HepG2 (cell line): Measurements from ENCODE around the gene FIBP. TPM values are rescaled to one million over a fixed set of nuclear protein-coding genes. Genes with fewer than 3 reads are reported as not detected.

Source experiments
- BCL6 ChIP-seq: IDR thresholded peaks from 2 replicates; pipeline ENCODE4 v1.6.1; 2016; ENCODE audit warnings: missing genetic modification reagents, missing compliant biosample characterization
- CBX2 ChIP-seq, 2 experiments: fragments of 200-600 bp in 1 of 2; sonication (generic); formaldehyde crosslinking in 1 of 2; IDR thresholded peaks; 2 replicates each; pipeline versions ENCODE4 v1.7.0 to v1.8.1; 2018 to 2022; ENCODE audit warnings: low read depth in 2 of 2, low read length in 1 of 2, mild to moderate bottlenecking in 1 of 2, missing genetic modification reagents in 1 of 2
- FIP1L1 ChIP-seq: fragments of 200-400 bp; formaldehyde crosslinking; IDR thresholded peaks from 2 replicates; pipeline ENCODE4 v1.6.1; 2018; ENCODE audit warnings: low read depth, mild to moderate bottlenecking, low read length, moderate library complexity, borderline replicate concordance; ENCODE audit not compliant: insufficient read depth
- FOXK2 ChIP-seq: fragments of 450-650 bp; IDR thresholded peaks from 2 replicates; pipeline ENCODE4 v1.6.1; 2016
- GATA4 ChIP-seq: sonication (generic); IDR thresholded peaks from 2 replicates; pipeline ENCODE4 v1.6.1; 2016; ENCODE audit warnings: antibody characterized with exemption, low read depth, borderline replicate concordance
- HCFC1 ChIP-seq: fragments of 150-350 bp; IDR thresholded peaks from 2 replicates; pipeline ENCODE4 v1.6.1; 2014; ENCODE audit warnings: low read depth, low read length
- TFDP2 ChIP-seq: sonication (generic); formaldehyde crosslinking; IDR thresholded peaks from 2 replicates; pipeline ENCODE4 v1.4.0; 2020; ENCODE audit warnings: missing genetic modification reagents
- ZNF160 ChIP-seq: sonication (generic); formaldehyde crosslinking; IDR thresholded peaks from 2 replicates; pipeline ENCODE4 v1.8.0; 2022; ENCODE audit warnings: mild to moderate bottlenecking, inconsistent platforms, missing genetic modification reagents
- ZNF235 ChIP-seq: sonication (generic); formaldehyde crosslinking; IDR thresholded peaks from 2 replicates; pipeline ENCODE4 v1.8.1; 2023; ENCODE audit warnings: mild to moderate bottlenecking, missing genetic modification reagents, borderline replicate concordance
- ZNF343 ChIP-seq: sonication (generic); formaldehyde crosslinking; IDR thresholded peaks from 2 replicates; pipeline ENCODE4 v1.4.0; 2020; ENCODE audit warnings: mild to moderate bottlenecking, missing genetic modification reagents
- ZNF441 ChIP-seq: sonication (generic); formaldehyde crosslinking; IDR thresholded peaks from 2 replicates; pipeline ENCODE4 v1.7.0; 2021; ENCODE audit warnings: missing genetic modification reagents, borderline replicate concordance
- ZNF547 ChIP-seq: sonication (generic); formaldehyde crosslinking; IDR thresholded peaks from 2 replicates; pipeline ENCODE4 v1.5.1; 2020; ENCODE audit warnings: mild to moderate bottlenecking, missing genetic modification reagents
- ZNF556 ChIP-seq: sonication (generic); formaldehyde crosslinking; IDR thresholded peaks from 2 replicates; pipeline ENCODE4 v1.4.0; 2020; ENCODE audit warnings: mild to moderate bottlenecking, missing genetic modification reagents, borderline replicate concordance
- ZNF598 ChIP-seq: sonication (generic); formaldehyde crosslinking; IDR thresholded peaks from 2 replicates; pipeline ENCODE4 v1.5.1; 2020; ENCODE audit warnings: mild to moderate bottlenecking, missing genetic modification reagents, borderline replicate concordance
- ZNF703 ChIP-seq: sonication (generic); formaldehyde crosslinking; IDR thresholded peaks from 2 replicates; pipeline ENCODE4 v1.5.1; 2020; ENCODE audit warnings: missing genetic modification reagents, mild to moderate bottlenecking, moderate library complexity, borderline replicate concordance
- ZNF720 ChIP-seq: sonication (generic); formaldehyde crosslinking; IDR thresholded peaks from 2 replicates; pipeline ENCODE4 v1.4.0; 2020; ENCODE audit warnings: missing genetic modification reagents
- ZNF749 ChIP-seq: sonication (generic); formaldehyde crosslinking; IDR thresholded peaks from 2 replicates; pipeline ENCODE4 v1.8.0; 2022; ENCODE audit warnings: mild to moderate bottlenecking, missing genetic modification reagents, moderate library complexity, borderline replicate concordance
- ZNF768 ChIP-seq: sonication (generic); formaldehyde crosslinking; IDR thresholded peaks from 2 replicates; pipeline ENCODE4 v1.4.0; 2020; ENCODE audit warnings: missing genetic modification reagents
- ZNF777 ChIP-seq: sonication (generic); formaldehyde crosslinking; IDR thresholded peaks from 2 replicates; pipeline ENCODE4 v1.4.0; 2020; ENCODE audit warnings: missing genetic modification reagents
- ZNF790 ChIP-seq: sonication (generic); formaldehyde crosslinking; IDR thresholded peaks from 2 replicates; pipeline ENCODE4 v1.8.0; 2022; ENCODE audit warnings: missing genetic modification reagents, mild to moderate bottlenecking, borderline replicate concordance
- ZNF878 ChIP-seq: sonication (generic); formaldehyde crosslinking; IDR thresholded peaks from 2 replicates; pipeline ENCODE4 v1.8.1; 2023; ENCODE audit warnings: mild to moderate bottlenecking, missing genetic modification reagents, moderate library complexity
- polyA plus RNA-seq, 8 experiments: library from polyadenylated mRNA; depleted of rRNA in 3 of 8; stranded (reverse) in 7 of 8; unstranded in 1 of 8; fragments of >200 nt; fragmentation: Illumina TruSeq in 4 of 8; extraction: Trizol in 4 of 8; gene quantifications; 2 replicates each; pipeline versions ENCODE4 v1.2.1 to v1.2.3, GENCODE V29; 2011 to 2016; ENCODE audit warnings: low read depth in 4 of 8, missing spikeins in 1 of 8, mixed read lengths in 1 of 8; ENCODE audit not compliant: insufficient read depth in 1 of 8
- total RNA-seq, 5 experiments: library from RNA; depleted of rRNA; stranded (reverse); fragments of >200 nt; fragmentation: Illumina TruSeq; extraction: Trizol; gene quantifications; 2 replicates each; pipeline ENCODE4 v1.2.3, GENCODE V29; 2016; ENCODE audit warnings: low read depth in 1 of 5
- TF ChIP-seq, protein P1 (sequence below): IDR thresholded peaks from 2 replicates; pipeline ENCODE4 v1.6.1; 2016; ENCODE audit warnings: mild to moderate bottlenecking
- TF ChIP-seq, protein P2 (sequence below): sonication (generic); formaldehyde crosslinking; IDR thresholded peaks from 2 replicates; pipeline ENCODE4 v1.8.0; 2022; ENCODE audit warnings: mild to moderate bottlenecking, missing genetic modification reagents; ENCODE audit not compliant: insufficient replicate concordance

FIBP gene
- total and polyA plus RNA-seq, 2 of the 13 experiments (the other 11 are each of a cell fraction or from before 2014, with no cell fraction given): 42.9 to 62.1 TPM

GRCh38 chr11:65890324-65891218 lies 2.3 kb upstream of the FIBP start, which contains the start of gene CCDC85B (continued):
- TF ChIP-seq, protein P1, sequence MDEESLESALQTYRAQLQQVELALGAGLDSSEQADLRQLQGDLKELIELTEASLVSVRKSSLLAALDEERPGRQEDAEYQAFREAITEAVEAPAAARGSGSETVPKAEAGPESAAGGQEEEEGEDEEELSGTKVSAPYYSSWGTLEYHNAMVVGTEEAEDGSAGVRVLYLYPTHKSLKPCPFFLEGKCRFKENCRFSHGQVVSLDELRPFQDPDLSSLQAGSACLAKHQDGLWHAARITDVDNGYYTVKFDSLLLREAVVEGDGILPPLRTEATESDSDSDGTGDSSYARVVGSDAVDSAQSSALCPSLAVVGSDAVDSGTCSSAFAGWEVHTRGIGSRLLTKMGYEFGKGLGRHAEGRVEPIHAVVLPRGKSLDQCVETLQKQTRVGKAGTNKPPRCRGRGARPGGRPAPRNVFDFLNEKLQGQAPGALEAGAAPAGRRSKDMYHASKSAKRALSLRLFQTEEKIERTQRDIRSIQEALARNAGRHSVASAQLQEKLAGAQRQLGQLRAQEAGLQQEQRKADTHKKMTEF (CRISPR knock-in tag): no peak; the same call in 1 of the 2 replicates
- TF ChIP-seq ZNF547 (CRISPR knock-in tag): peak; percentile 85
- peak; percentile 76 for TF ChIP-seq TFDP2 (CRISPR knock-in tag)
- peak; percentile 50; the same call in 1 of the 2 replicates for TF ChIP-seq ZNF343 (CRISPR knock-in tag)
- TF ChIP-seq GATA4: 0 out of 2 replicates have a peak, but pooled peaks have one; percentile 40
- TF ChIP-seq ZNF235 (CRISPR knock-in tag): 0 out of 2 replicates have a peak, but pooled peaks have one; percentile 22
- peak; percentile 74; the same call in 1 of the 2 replicates for TF ChIP-seq ZNF160 (CRISPR knock-in tag)
- no peak for TF ChIP-seq ZNF720 (CRISPR knock-in tag)
- no peak for TF ChIP-seq ZNF598
- TF ChIP-seq ZNF777 (CRISPR knock-in tag): peak; percentile 87
- TF ChIP-seq ZNF749: peak; percentile 72; the same call in 1 of the 2 replicates
- peak; percentile 31; the same call in 1 of the 2 replicates for TF ChIP-seq ZNF768 (CRISPR knock-in tag)
- TF ChIP-seq ZNF703 (CRISPR knock-in tag): 0 out of 2 replicates have a peak, but pooled peaks have one; percentile 43
- TF ChIP-seq FOXK2: no peak
- 0 out of 2 replicates have a peak, but pooled peaks have one; percentile 22 for TF ChIP-seq FIP1L1
- peak; percentile 83; the same call in 1 of the 2 replicates for TF ChIP-seq ZNF441 (CRISPR knock-in tag)
- TF ChIP-seq, protein P2, sequence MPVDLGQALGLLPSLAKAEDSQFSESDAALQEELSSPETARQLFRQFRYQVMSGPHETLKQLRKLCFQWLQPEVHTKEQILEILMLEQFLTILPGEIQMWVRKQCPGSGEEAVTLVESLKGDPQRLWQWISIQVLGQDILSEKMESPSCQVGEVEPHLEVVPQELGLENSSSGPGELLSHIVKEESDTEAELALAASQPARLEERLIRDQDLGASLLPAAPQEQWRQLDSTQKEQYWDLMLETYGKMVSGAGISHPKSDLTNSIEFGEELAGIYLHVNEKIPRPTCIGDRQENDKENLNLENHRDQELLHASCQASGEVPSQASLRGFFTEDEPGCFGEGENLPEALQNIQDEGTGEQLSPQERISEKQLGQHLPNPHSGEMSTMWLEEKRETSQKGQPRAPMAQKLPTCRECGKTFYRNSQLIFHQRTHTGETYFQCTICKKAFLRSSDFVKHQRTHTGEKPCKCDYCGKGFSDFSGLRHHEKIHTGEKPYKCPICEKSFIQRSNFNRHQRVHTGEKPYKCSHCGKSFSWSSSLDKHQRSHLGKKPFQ (CRISPR knock-in tag): no peak
- TF ChIP-seq BCL6: 0 out of 2 replicates have a peak, but pooled peaks have one; percentile 8
- peak; percentile 97; the same call in 1 of the 2 replicates for TF ChIP-seq ZNF790 (CRISPR knock-in tag)
- peak; percentile 41; the same call in 1 of the 2 replicates for TF ChIP-seq ZNF556 (CRISPR knock-in tag)
- TF ChIP-seq HCFC1: no peak
- peak; percentile 46; the same call in 1 of the 2 replicates for TF ChIP-seq ZNF878 (CRISPR knock-in tag)
- no peak for TF ChIP-seq CBX2 (IDR thresholded peaks at IDR 0.05; ENCODE audit: low read depth, low read length)
- no peak for TF ChIP-seq CBX2 (CRISPR knock-in tag; IDR thresholded peaks at IDR 0.05; ENCODE audit: low read depth)
